Prostate gland (tissue), 2 donors: ENCODE results near the gene CDCA3.

Source experiments
- CTCF ChIP-seq, 4 experiments: fragments of 200-600 bp in 2 of 4; fragments of 450-650 bp in 2 of 4; sonication (generic) in 2 of 4; IDR thresholded peaks; 1 replicate in 3 of 4; 2 replicates in 1 of 4; pipeline ENCODE4 v1.5.1; 2016 to 2019; ENCODE audit warnings: antibody characterized with exemption in 4 of 4, mild to moderate bottlenecking in 2 of 4, moderate library complexity in 2 of 4
- POLR2A ChIP-seq: fragments of 450-650 bp; IDR thresholded peaks from one replicate; pipeline ENCODE4 v1.6.1; 2016; ENCODE audit warnings: antibody characterized with exemption, mild to moderate bottlenecking
- POLR2AphosphoS5 ChIP-seq: sonication (generic); formaldehyde crosslinking; IDR thresholded peaks from one replicate; pipeline ENCODE4 v1.6.1; 2017; ENCODE audit warnings: antibody characterized with exemption

GRCh38 chr12:6831450-6831995 lies 19.6 kb downstream of the CDCA3 start:
- TF ChIP-seq CTCF (IDR thresholded peaks at IDR 0.05) (no peak), POLR2A (no peak), POLR2AphosphoS5 (no peak)
